Activated naive CD4-positive, alpha-beta T cell treated with anti-CD3 and anti-CD28 coated beads, Interleukin-2, amount 50 U/mL, for 24 hours (primary cell): ENCODE measurements around the gene IFI30.
"Not testable (repeated sequence)": the region's sequence is repeated elsewhere in the genome, so short reads cannot be mapped to it uniquely, and the experiment has no call there.

Source experiments
- H3K27ac Mint-ChIP-seq: one replicate; pipeline ENCODE4 v1.8.0; 2021; ENCODE audit warnings: mild to moderate bottlenecking, mixed read lengths
- H3K27me3 Mint-ChIP-seq: one replicate; pipeline ENCODE4 v1.8.0; 2021; ENCODE audit warnings: mixed read lengths
- H3K36me3 Mint-ChIP-seq: one replicate; pipeline ENCODE4 v1.8.0; 2021; ENCODE audit warnings: mixed read lengths
- H3K4me1 Mint-ChIP-seq: one replicate; pipeline ENCODE4 v1.8.0; 2021; ENCODE audit warnings: mixed read lengths
- H3K4me3 Mint-ChIP-seq: one replicate; pipeline ENCODE4 v1.8.0; 2021; ENCODE audit warnings: mild to moderate bottlenecking, mixed read lengths
- H3K9me3 Mint-ChIP-seq: one replicate; pipeline ENCODE4 v1.8.0; 2021; ENCODE audit warnings: mixed read lengths

Gene IFI30

DNA sequence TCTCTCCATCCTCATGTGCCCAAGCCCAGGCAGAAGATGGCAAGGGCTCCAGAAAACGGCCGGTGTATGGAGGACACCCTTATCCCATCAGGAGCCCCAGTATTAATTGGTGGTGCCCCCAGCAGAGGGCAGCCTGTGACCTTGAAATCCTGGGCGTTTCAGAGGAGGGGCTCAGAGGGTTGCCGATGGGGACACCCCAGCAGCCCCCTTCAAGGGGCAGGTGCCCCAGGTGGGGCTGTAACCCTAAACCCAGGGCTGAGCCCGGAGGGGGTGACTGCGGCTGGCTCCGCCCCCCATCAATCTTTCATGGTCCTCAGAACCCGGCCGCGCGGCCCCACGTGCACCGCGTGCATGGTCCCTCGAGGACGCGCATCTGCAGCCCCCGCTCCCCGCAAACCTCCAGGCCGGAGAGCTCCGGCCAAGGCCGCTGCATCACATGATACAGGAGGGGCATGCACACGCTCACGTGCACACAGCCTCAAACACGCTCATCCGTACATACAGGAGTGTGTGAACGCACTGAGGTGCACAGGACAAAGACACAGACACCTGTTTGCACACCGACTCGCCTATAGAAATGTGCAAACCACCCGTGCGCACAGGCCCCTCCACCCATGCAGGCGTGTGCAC, 29.3 kb downstream of the IFI30 start:
- Mint-ChIP-seq H3K9me3 (no peaks in the 10 kb centered on the region), H3K4me3 (peak overlapping the region; percentile 96), H3K4me1 (peaks cover 22% of the 10 kb centered on the region), H3K36me3 (no peaks in the 10 kb centered on the region), H3K27me3 (no peaks in the 10 kb centered on the region), H3K27ac (peak overlapping the region; percentile 17)

- Mint-ChIP-seq H3K27ac (peak overlapping the region; percentile 17), H3K4me3 (peak overlapping the region; percentile 96), H3K36me3 (no peaks in the 10 kb centered on the region), H3K4me1 (peaks cover 22% of the 10 kb centered on the region), H3K27me3 (no peaks in the 10 kb centered on the region), H3K9me3 (no peaks in the 10 kb centered on the region)
Measured at GRCh38 chr19:18203408-18203862, 29.8 kb downstream of the IFI30 start.

GRCh38 chr19:18203863-18204393, 30.3 kb downstream of the IFI30 start, which contains the start of gene RAB3A:
TSS of gene RAB3A (minus strand) at chr19:18204042. CDS start at chr19:18202740, 1,302 bp downstream.
- peak within 1 kb of the TSS; percentile 94 for H3K27ac Mint-ChIP-seq
- no peaks in the 10 kb centered on the region for H3K36me3 Mint-ChIP-seq
- H3K9me3 Mint-ChIP-seq = no peaks in the 10 kb centered on the region
- peak within 1 kb of the TSS; percentile 96 for H3K4me3 Mint-ChIP-seq
- peaks cover 22% of the 10 kb centered on the region for H3K4me1 Mint-ChIP-seq
- peaks cover 1% of the 10 kb centered on the region for H3K27me3 Mint-ChIP-seq

DNA sequence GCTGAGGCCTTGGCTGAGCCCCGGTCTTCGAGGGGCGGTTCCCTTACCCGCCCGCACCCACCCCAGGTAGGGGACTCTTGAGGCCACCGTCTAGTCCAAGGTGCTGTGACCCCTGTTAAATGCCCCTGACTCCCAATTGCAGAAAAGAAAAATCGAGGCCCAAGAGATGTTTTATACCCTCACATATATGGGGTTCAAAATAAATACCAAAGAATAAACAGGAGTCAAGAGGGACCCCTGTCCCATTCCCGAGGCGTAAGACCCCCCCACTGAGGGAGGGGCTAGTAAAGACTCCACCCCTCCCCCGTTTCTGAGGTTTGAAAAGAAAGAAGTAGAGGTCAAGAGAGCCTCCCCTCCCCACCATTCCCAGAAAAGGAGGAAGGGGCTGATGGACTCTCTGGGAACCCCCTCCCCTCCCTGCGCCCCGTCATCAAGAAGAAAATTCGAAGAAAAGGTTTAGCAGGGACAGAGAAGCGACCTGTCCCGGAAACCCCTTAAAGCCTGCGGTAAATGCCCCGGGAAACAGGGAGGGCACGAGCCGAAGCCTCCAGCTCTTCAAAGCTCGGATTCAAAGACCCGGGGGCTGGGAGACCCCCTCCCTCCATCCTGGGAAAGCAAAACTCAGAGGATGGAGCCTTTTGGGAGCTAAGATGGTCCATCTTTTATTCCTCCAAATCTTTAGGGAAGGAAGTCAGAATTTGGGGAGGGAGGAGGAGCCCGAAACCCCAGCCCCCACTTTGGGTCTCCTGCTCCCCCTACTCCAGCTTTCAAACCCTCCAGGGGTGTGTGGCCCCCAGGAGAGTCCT, 31.0 kb downstream of the IFI30 start:
- peak overlapping the region; percentile 96 for H3K4me3 Mint-ChIP-seq
- H3K36me3 Mint-ChIP-seq = no peaks in the 10 kb centered on the region
- peaks cover 22% of the 10 kb centered on the region for H3K4me1 Mint-ChIP-seq
- no peaks in the 10 kb centered on the region for H3K9me3 Mint-ChIP-seq
- H3K27me3 Mint-ChIP-seq = peaks cover 1% of the 10 kb centered on the region
- peak overlapping the region; percentile 94 for H3K27ac Mint-ChIP-seq

GRCh38 chr19:18205200-18205892, 31.7 kb downstream of the IFI30 start:
- no peak overlapping the region for H3K27ac Mint-ChIP-seq
- H3K27me3 Mint-ChIP-seq = peaks cover 1% of the 10 kb centered on the region
- H3K4me3 Mint-ChIP-seq = peak overlapping the region; percentile 96
- H3K9me3 Mint-ChIP-seq = no peaks in the 10 kb centered on the region
- H3K36me3 Mint-ChIP-seq = no peaks in the 10 kb centered on the region
- H3K4me1 Mint-ChIP-seq = peaks cover 22% of the 10 kb centered on the region

DNA sequence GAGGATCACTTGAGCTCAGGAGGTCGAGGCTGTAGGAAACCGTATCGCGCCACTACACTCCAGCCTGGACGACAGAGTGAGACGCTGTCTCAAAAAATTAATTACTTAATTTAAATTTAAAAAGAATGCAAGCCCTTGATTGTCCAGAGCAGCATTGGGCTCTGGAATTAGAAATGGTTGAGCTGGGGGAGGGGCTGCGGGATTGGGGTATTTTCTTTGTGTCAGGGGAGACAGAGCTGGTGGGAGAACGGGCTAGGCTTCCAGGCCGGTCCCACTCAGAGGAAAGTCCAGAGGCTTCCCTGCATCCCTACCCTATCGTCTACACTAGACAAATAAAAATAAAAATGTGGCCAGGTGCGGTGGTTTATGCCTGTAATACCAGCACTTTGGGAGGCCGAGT, 32.4 kb downstream of the IFI30 start:
- peaks cover 22% of the 10 kb centered on the region for H3K4me1 Mint-ChIP-seq

DNA sequence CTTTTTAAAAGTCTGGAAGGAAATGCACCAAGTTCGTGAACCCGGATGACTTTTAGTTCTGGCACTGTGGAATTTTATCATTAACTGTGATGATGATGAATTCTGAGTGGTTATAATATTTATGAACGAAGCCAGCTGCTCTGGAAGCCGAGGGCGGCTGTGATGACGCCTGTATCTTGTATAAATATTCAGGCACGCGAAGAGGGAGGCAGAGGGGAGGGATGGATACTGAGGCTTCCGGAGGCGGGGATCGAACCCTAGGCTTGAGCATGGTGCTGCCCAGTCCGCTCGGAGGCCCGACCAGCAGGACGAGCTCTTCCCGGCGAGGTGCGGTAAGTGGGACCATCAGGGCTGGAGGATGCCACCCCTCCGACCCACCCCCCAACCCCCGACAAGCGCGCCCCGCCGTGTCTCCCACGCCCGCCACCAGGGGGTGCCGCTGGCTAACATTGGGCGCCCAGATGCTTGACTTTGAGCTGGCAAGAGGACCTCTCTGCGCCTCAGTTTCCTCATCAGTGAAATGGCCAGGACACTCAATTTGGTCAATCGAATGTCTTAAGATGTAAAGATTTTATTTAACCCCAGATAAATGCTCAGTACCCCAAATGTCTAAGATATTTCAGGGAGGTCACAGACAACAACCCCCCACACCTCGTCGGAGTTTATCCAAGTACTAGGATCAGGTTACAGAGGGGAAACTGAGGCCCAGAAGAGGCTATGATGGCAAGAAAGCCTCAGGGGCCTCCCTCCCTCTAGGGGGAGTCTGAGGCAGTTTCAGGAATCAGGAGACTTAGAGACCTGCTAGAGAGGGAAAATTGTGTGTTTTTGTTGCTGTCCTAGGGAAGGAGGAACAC, 34.7 kb downstream of the IFI30 start:
- Mint-ChIP-seq H3K27ac (no peak overlapping the region), H3K4me1 (peaks cover 5% of the 10 kb centered on the region), H3K27me3 (peaks cover 1% of the 10 kb centered on the region), H3K4me3 (no peak overlapping the region), H3K36me3 (no peaks in the 10 kb centered on the region), H3K9me3 (no peaks in the 10 kb centered on the region)

More for the DNA sequence above, 32.4 kb downstream of the IFI30 start:
- H3K4me3 Mint-ChIP-seq = no peak overlapping the region
- H3K27ac Mint-ChIP-seq = no peak overlapping the region
- H3K36me3 Mint-ChIP-seq = no peaks in the 10 kb centered on the region
- H3K9me3 Mint-ChIP-seq = no peaks in the 10 kb centered on the region
- peaks cover 1% of the 10 kb centered on the region for H3K27me3 Mint-ChIP-seq

DNA sequence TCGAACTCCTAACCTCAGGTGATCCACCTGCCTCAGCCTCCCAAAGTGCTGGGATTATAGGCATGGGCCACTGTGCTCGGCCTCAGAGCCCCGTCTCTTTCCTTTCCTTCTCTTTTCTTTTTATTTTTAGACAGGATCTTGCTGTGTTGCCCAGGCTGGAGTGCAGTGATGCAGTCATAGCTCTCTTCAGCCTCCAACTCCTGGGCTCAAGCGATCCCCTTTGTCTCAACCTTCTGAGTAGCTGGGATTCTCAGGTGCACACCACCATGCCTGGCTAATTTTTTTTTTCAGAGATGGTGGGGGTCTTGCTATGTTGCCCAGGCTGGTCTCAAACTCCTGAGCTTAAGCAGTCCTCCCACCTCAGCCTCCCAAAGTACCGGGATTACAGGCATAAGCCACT, 36.3 kb downstream of the IFI30 start:
- not testable (repeated sequence) for H3K27me3 Mint-ChIP-seq, H3K36me3 Mint-ChIP-seq, H3K9me3 Mint-ChIP-seq, H3K4me3 Mint-ChIP-seq, H3K27ac Mint-ChIP-seq, H3K4me1 Mint-ChIP-seq

DNA sequence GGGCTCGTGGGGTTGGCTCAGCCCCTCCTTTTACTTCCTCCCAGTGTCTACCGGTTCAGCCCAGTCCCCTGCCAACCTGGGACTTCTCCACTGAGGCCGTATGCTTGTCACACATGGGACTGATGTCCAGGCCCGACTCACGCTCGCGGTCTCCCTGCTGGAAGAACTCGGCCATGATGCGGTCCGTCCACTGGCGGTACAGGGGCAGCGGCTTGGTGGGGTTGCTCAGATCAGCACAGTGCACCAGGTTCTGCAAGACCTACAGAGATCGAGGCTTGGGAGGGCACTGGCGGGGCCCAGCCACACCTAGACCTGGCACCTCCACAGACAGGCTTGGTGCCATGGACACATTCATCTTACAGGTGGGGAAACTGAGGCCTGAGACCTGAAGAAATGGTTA, 38.1 kb downstream of the IFI30 start:
- no peak overlapping the region for H3K27ac Mint-ChIP-seq
- H3K9me3 Mint-ChIP-seq = no peaks in the 10 kb centered on the region
- H3K36me3 Mint-ChIP-seq = no peaks in the 10 kb centered on the region
- no peak overlapping the region for H3K4me3 Mint-ChIP-seq
- peaks cover 1% of the 10 kb centered on the region for H3K27me3 Mint-ChIP-seq
- H3K4me1 Mint-ChIP-seq = no peaks in the 10 kb centered on the region

GRCh38 chr19:18214779-18215433, 41.3 kb downstream of the IFI30 start:
- Mint-ChIP-seq H3K9me3 (no peaks in the 10 kb centered on the region), H3K4me1 (no peaks in the 10 kb centered on the region), H3K4me3 (no peak overlapping the region), H3K27ac (no peak overlapping the region), H3K27me3 (no peaks in the 10 kb centered on the region), H3K36me3 (no peaks in the 10 kb centered on the region)

DNA sequence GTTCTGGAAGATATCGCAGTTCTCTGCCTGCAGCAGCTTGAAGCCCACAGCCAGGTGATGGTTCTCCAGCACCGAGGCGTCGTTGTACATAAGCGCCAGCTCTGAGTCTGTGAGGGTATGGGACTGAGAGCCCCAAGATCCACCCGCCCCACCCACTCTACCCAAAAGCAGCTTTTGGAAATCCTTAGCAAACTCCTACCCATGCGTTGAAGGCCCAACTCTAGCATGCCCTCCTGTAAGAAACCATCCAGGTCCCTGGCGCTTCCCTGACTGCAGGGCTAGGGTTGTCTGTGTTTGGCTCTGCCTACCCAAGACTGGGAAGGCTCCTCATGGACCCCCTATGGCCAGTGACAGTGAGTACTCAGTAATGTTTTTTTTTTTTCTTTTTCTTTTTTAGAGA, 43.2 kb downstream of the IFI30 start:
- Mint-ChIP-seq H3K36me3 (no peaks in the 10 kb centered on the region), H3K4me3 (no peak overlapping the region), H3K27ac (no peak overlapping the region), H3K4me1 (no peaks in the 10 kb centered on the region), H3K9me3 (no peaks in the 10 kb centered on the region), H3K27me3 (peaks cover 2% of the 10 kb centered on the region)

GRCh38 chr19:18218159-18218558, 44.5 kb downstream of the IFI30 start:
- no peaks in the 10 kb centered on the region for H3K4me1 Mint-ChIP-seq
- H3K36me3 Mint-ChIP-seq = no peaks in the 10 kb centered on the region
- H3K4me3 Mint-ChIP-seq = no peak overlapping the region
- H3K27me3 Mint-ChIP-seq = peaks cover 6% of the 10 kb centered on the region
- no peak overlapping the region for H3K27ac Mint-ChIP-seq
- H3K9me3 Mint-ChIP-seq = no peaks in the 10 kb centered on the region

DNA sequence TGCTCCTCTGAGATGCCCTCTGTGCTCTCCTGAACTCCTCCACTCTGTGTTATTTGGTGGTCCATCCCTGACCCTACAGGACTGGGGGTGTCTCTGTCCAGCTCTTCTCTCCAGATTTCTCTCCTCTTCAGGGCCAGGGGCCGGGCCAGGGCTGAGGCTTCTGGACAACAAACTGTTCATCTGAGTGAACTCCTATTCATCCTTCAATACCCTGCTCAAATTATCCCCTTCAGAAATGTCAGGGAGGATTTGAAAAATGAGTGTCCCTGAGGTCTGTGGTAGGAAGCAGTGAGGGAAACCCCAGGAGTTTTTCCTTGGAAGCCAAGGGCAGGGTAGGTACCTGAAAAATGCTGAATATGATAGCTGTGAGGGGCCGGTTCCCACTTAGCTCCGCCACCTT, 45.0 kb downstream of the IFI30 start:
- no peaks in the 10 kb centered on the region for H3K36me3 Mint-ChIP-seq
- H3K4me1 Mint-ChIP-seq = no peaks in the 10 kb centered on the region
- no peaks in the 10 kb centered on the region for H3K9me3 Mint-ChIP-seq
- H3K27ac Mint-ChIP-seq = peak overlapping the region; percentile 21
- H3K27me3 Mint-ChIP-seq = peaks cover 8% of the 10 kb centered on the region
- no peak overlapping the region for H3K4me3 Mint-ChIP-seq

DNA sequence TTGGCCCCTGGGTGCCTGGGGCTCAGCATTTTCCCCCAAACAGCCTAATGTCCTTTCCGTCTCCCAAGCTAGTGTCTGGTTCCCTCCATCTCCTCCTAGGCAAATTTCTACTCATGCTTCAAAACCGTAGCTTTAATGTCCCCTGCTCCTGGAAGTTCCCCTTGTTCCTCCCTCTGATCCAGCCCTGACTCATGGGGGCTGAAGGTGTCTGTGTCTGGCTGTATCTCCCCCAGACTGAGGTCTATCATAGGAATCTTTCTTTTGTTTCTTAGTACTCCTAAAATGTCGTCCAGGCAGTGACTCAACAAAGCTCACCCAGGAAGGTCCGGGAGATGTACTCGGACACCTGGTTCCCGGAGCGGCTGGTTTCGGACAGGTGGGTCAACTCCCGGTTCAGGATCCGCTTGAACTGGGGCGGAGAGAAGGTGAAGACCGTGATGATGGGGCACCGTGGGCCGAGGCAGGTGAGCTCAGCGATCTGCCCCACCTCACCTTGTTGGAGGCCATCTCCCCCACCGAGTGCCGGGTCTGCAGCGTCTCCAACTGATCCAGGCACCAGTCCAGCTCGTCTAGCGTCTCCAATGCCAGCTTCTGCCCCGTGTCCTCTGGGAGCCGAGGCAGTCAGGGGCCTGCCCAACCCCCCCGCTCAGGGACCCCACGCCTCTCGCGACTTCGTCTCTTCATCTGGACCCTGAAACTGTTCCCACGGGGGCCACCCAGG, 46.5 kb downstream of the IFI30 start:
- peaks cover 9% of the 10 kb centered on the region for H3K4me1 Mint-ChIP-seq
- no peak overlapping the region for H3K4me3 Mint-ChIP-seq
- peak overlapping the region; percentile 2 for H3K27ac Mint-ChIP-seq
- peaks cover 16% of the 10 kb centered on the region for H3K27me3 Mint-ChIP-seq
- H3K9me3 Mint-ChIP-seq = no peaks in the 10 kb centered on the region
- H3K36me3 Mint-ChIP-seq = no peaks in the 10 kb centered on the region
